Measurements from ENCODE around the gene SLC29A1. TPM values are rescaled to one million over a fixed set of nuclear protein-coding genes. Genes with fewer than 3 reads are reported as not detected.

The SLC29A1 gene
- total RNA-seq, 1 experiment from 2014 or later, result 108 TPM

DNA sequence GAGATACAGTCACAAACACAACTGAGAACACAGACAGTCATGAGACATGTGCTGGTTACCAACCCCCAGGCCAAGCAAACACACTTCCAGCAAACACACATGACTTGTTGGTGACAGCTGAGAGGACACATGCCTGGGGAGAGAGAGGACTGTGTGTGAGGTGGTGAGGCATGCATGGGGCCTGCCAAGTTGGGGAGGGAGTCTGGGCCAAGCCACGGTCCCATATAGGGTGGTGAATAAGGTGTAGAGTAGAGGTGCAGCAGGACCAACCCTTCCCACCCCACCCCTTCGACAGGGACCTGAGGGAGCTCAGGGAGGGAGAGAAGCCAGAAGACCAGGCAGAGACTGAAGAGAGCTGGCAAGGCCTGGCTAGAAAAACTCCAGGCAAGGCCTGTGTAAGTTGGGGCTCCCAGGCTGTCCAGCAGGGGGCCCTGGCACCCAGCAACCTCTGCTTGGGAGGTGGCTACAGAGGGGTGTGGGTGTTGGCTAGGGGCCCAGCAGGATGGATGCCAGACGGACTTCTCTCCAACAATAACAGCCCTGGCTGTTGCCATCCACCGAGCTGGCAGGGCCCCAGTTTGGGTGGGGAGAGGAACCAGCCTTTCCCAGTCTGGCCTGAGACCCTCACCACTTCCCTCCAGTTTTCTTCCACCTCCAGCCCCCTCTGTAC is 2.0 kb upstream of the SLC29A1 start:
- no TSS peak for BruUV-seq (replicated peaks)
- H3K4me3 ChIP-seq (ENCODE audit: low read depth, low read length, poor library complexity, severe bottlenecking), result no peak overlapping the region
- intact Hi-C loops (cut with micrococcal nuclease; ENCODE audit: unreplicated experiment), result no loop called here

DNA sequence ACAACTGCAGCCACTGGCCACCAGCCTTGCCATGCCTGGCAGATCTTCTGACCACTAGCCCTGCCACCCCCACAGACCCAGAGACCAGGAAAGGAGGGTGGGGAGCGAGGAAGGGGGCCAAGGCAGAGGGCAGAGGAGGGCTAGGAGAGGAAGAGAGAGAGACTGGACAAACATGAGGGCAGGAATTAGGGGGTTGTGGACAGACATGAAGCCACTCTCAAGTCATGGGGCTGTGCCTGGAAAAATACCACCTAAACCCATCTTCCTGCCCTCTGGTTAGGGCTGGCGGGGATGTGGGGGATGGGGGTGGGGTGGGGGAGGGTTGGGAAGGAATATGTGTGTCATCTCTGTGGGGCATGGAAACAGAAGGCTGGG is 1.4 kb upstream of the SLC29A1 start:
- no TSS peak for BruUV-seq (replicated peaks)
- Histone ChIP-seq H3K36me3 (ENCODE audit: insufficient read depth, low read length, poor library complexity, severe bottlenecking) (no peaks in the 10 kb centered on the region), H3K27ac (ENCODE audit: low read depth, low read length, poor library complexity, severe bottlenecking) (peak overlapping the region; percentile 38), H3K4me3 (ENCODE audit: low read depth, low read length, poor library complexity, severe bottlenecking) (no peak overlapping the region), H3K27me3 (replicated peaks; ENCODE audit: insufficient read depth, low read depth, low read length, poor library complexity) (no peaks in the 10 kb centered on the region), H3K4me1 (ENCODE audit: insufficient read depth, low read length, poor library complexity, severe bottlenecking) (peaks cover 64% of the 10 kb centered on the region), H3K9me3 (ENCODE audit: low read depth, low read length, poor library complexity, severe bottlenecking) (no peaks in the 10 kb centered on the region)
- CTCF ChIA-PET, result interaction anchor here (0.6 kb wide), 1 partner anchor 11 kb away, joined by 3 read pairs; no protein-coding TSS in a partner anchor
- POLR2A ChIA-PET (ENCODE audit: low non-redundant PET), result interaction anchor here (0.6 kb wide), 1 partner anchor 25 kb away, joined by 18 read pairs; the partner anchor contains the start of gene HSP90AB1
- TF ChIP-seq CTCF (conservative IDR thresholded peaks at IDR 0.05; ENCODE audit: low read depth, low read length) (no peak), EZH2 (IDR thresholded peaks at IDR 0.05; ENCODE audit: borderline replicate concordance, low read depth, low read length, poor library complexity, severe bottlenecking) (no peak)
- intact Hi-C loops (cut with micrococcal nuclease; ENCODE audit: unreplicated experiment), result no loop called here
- no peak for DNase-seq (ENCODE audit: low spot score)

More for the DNA sequence above, 2.0 kb upstream of the SLC29A1 start:
- POLR2A ChIA-PET (ENCODE audit: low non-redundant PET), result interaction anchor here (0.6 kb wide), 1 partner anchor 25 kb away, joined by 18 read pairs; the partner anchor contains the start of gene HSP90AB1
- peaks cover 63% of the 10 kb centered on the region for H3K4me1 ChIP-seq (ENCODE audit: insufficient read depth, low read length, poor library complexity, severe bottlenecking)
- no peaks in the 10 kb centered on the region for H3K9me3 ChIP-seq (ENCODE audit: low read depth, low read length, poor library complexity, severe bottlenecking)
- no peaks in the 10 kb centered on the region for H3K36me3 ChIP-seq (ENCODE audit: insufficient read depth, low read length, poor library complexity, severe bottlenecking)
- CTCF ChIA-PET, result interaction anchor here (0.6 to 0.7 kb wide), 2 partner anchors 11 to 13 kb away, joined by 3 read pairs; no protein-coding TSS in a partner anchor
- DNase-seq (ENCODE audit: low spot score), result peak; percentile 84
- no peak for TF ChIP-seq EZH2 (IDR thresholded peaks at IDR 0.05; ENCODE audit: borderline replicate concordance, low read depth, low read length, poor library complexity, severe bottlenecking)
- TF ChIP-seq CTCF (conservative IDR thresholded peaks at IDR 0.05; ENCODE audit: low read depth, low read length), result peak; percentile 73
- no peaks in the 10 kb centered on the region for H3K27me3 ChIP-seq (replicated peaks; ENCODE audit: insufficient read depth, low read depth, low read length, poor library complexity)
- peak overlapping the region; percentile 38 for H3K27ac ChIP-seq (ENCODE audit: low read depth, low read length, poor library complexity, severe bottlenecking)

DNA sequence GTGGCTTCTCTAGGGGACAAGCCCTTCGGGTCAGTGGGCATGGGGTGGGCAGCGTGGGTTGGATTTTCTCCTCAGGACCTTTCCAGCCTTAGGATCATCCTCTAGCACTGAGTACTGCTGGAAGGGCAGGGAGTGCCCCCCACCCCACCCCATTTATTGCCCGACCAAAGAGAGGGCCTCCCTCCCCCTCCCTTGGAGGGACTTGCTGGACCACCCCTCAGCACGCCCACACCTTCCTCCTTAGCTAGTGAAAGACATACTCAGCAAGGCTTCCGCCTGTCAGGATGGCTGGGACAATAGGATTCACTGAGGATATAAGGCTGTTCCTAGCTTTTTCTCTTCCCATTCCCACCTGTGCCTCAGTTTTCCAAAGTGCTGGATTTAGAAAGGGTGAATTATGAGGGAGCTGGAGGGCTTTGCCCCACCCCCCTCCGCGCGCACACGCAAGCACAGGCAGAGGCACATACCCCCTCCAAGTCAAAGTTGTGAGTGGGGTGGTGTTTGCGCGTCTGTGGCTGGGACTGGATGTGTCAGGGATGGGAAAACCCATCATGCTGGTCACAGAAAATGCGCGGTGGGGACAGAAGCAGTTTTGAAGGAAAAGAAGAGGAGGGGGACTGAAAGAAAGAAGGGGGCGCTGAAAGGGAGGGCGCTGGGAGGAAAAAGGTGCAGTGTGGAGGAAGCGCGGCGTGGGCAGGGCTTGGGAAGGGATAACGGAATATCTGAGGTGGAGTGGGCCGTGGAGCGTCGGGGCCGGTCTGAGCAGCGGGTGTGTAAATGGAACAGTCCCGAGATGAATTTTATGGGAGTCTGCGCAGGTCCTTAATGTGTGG is 693 bp upstream of the SLC29A1 start:
- H3K27ac ChIP-seq (ENCODE audit: low read depth, low read length, poor library complexity, severe bottlenecking), result peak overlapping the region; percentile 2
- intact Hi-C loops (cut with micrococcal nuclease; ENCODE audit: unreplicated experiment), result no loop called here
- CTCF ChIA-PET, result interaction anchor here (0.6 kb wide), 2 partner anchors 423 to 553 kb away, joined by 3 to 7 read pairs; no protein-coding TSS in a partner anchor

More for the DNA sequence above, 693 bp upstream of the SLC29A1 start:
- peak; percentile 37 for DNase-seq (ENCODE audit: low spot score)
- H3K27me3 ChIP-seq (replicated peaks; ENCODE audit: insufficient read depth, low read depth, low read length, poor library complexity), result no peaks in the 10 kb centered on the region
- BruUV-seq (replicated peaks), result no TSS peak
- H3K36me3 ChIP-seq (ENCODE audit: insufficient read depth, low read length, poor library complexity, severe bottlenecking), result no peaks in the 10 kb centered on the region
- TF ChIP-seq CTCF (conservative IDR thresholded peaks at IDR 0.05; ENCODE audit: low read depth, low read length) (no peak), EZH2 (IDR thresholded peaks at IDR 0.05; ENCODE audit: borderline replicate concordance, low read depth, low read length, poor library complexity, severe bottlenecking) (no peak)
- H3K4me1 ChIP-seq (ENCODE audit: insufficient read depth, low read length, poor library complexity, severe bottlenecking), result peaks cover 64% of the 10 kb centered on the region
- H3K9me3 ChIP-seq (ENCODE audit: low read depth, low read length, poor library complexity, severe bottlenecking), result no peaks in the 10 kb centered on the region
- POLR2A ChIA-PET (ENCODE audit: low non-redundant PET), result interaction anchor here (0.6 kb wide), 1 partner anchor 25 kb away, joined by 3 read pairs; no protein-coding TSS in a partner anchor
- peak overlapping the region; percentile 59 for H3K4me3 ChIP-seq (ENCODE audit: low read depth, low read length, poor library complexity, severe bottlenecking)

Data from A673 (cell line).